ENCODE data around the gene METTL5.

GRCh38 chr2:169867579-169867978 lies 42.9 kb upstream of the METTL5 start:
- TF ChIP-seq CTCF (IDR thresholded peaks at IDR 0.05) (no peak), POLR2A (IDR thresholded peaks at IDR 0.05) (no peak)
